Central memory CD8-positive, alpha-beta T cell (primary cell): ENCODE results near the gene ARID1B.

Source experiments
- ATAC-seq: fragments of 150-1000 bp; cut with Tn5 transposase; replicated peaks from 2 replicates; pipeline ENCODE4 v1.10.0; 2022; ENCODE audit warnings: mild to moderate bottlenecking, moderate FRiP score, moderate number of reproducible peaks; ENCODE audit not compliant: poor library complexity, severe bottlenecking; ENCODE audit errors: extremely low read depth
- DNase-seq, 2 donors: peaks; one replicate each; pipeline ENCODE4 v3.0.0; 2021; ENCODE audit warnings: low spot score in 2 of 2
- H3K27ac Mint-ChIP-seq: one replicate; pipeline ENCODE4 v1.8.0; 2022; ENCODE audit warnings: low read depth, mild to moderate bottlenecking, moderate library complexity, mixed read lengths
- H3K27me3 Mint-ChIP-seq: one replicate; pipeline ENCODE4 v1.8.0; 2022; ENCODE audit warnings: mixed read lengths
- H3K36me3 Mint-ChIP-seq: one replicate; pipeline ENCODE4 v1.8.0; 2022; ENCODE audit warnings: mild to moderate bottlenecking, moderate library complexity, mixed read lengths; ENCODE audit not compliant: insufficient read depth
- H3K4me1 Mint-ChIP-seq: one replicate; pipeline ENCODE4 v1.8.0; 2022; ENCODE audit warnings: mixed read lengths
- H3K4me3 Mint-ChIP-seq: one replicate; pipeline ENCODE4 v1.8.0; 2022; ENCODE audit warnings: mild to moderate bottlenecking, moderate library complexity, mixed read lengths
- H3K9me3 Mint-ChIP-seq: one replicate; pipeline ENCODE4 v1.8.0; 2022; ENCODE audit warnings: mixed read lengths

Gene ARID1B

DNA sequence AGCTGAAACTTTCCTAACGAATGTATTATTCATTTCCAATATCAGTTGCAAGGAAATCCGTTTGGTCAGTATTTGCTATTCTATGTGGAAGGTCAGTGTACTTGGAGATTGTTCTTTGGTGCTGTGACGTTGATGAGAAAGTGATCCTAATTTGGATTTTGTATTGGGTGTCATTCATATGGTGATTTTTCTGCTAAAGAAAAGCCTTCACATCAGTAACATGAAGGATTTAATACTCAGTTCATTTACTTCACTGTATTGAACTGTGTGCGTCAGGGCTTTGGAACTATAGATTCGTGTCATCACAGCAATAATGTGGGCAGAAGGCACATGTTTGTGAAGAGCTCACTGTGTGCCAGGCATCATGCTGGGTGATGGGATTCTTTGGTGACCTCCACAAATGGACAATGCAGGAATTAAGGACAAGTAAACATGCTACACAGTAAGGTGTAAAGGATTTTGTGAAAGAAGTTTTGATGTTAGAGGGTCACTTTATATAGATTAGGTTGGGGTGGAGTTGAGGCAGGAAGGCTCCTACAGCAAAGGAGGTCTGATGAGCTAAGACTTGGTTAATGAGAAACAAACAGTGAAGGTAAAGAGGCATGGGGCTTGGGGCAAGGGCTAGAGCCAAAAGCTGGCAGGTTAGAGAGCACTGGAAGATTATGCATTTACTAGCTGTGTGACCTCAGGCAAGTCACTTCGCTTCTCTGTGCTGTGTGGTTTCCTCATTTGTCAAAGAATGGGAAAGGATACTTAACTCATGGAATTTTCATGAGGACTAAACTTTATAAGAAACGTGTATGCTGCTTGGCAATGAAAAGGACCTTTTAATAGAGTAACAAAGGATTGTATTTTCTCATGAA lies 12.1 kb downstream of the ARID1B start:
- Mint-ChIP-seq H3K4me3 (no peak overlapping the region), H3K36me3 (peaks cover 9% of the 10 kb centered on the region), H3K27ac (no peak overlapping the region), H3K27me3 (no peaks in the 10 kb centered on the region), H3K4me1 (peaks cover 76% of the 10 kb centered on the region), H3K9me3 (no peaks in the 10 kb centered on the region)
- DNase-seq (no peak), ATAC-seq (no peak)

DNA sequence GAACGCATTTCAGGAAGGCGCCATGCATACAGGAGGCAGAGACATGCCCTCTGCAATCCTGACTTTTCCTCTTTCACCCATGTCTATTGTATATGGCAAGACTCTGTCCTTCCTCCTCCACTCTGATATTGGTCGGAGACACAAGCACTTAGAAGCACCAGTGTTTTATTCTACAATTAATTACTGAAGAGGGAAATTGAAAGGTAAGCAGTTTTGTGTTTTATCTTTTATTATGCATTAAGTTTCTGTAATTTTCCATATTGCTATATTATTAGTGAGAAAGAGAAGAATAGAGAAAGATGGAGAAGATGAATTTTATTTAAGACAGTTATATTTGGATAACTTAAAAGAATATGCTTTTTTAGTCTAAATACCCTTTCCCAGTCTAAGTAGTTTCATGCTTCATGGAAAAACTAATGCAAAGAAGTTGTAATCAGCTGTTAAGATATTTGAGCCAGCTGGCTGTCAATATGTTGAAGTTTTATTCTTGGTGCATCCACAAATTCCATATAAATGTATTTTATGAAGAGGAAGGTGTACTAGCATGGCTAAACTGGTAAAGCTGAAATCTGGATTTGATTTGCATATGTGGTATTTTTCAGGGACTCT lies 13.6 kb downstream of the ARID1B start:
- Mint-ChIP-seq H3K4me1 (peaks cover 78% of the 10 kb centered on the region), H3K4me3 (no peak overlapping the region), H3K36me3 (peaks cover 5% of the 10 kb centered on the region), H3K9me3 (no peaks in the 10 kb centered on the region), H3K27ac (peak overlapping the region; percentile 12), H3K27me3 (no peaks in the 10 kb centered on the region)
- no peak for ATAC-seq
- DNase-seq = no peak

DNA sequence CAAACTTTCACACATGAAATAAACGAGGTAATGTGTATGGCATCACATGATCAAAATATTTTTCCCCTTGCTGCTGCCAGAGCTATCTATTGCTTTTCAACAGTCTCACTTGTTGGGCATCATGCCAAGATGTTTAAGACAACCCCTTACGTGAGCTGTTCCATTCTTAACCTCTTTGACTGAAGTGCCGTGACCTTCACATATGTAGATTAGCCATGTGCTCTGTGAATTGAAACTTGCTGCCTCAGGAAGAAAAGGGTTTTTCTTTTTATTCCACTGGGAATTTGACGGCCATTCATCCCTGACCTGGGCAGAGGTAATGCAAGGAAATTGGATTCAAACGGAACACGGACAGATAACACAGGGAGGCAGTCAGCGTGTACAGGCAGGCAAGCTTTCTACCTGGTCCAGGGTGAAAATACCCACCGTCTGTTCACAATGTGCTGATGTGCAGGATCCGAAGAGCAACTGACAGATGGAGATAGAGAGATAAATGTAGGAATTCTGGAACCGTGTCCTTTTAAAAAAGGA lies 14.2 kb downstream of the ARID1B start:
- Mint-ChIP-seq H3K27ac (peak overlapping the region; percentile 12), H3K4me3 (no peak overlapping the region), H3K36me3 (peaks cover 3% of the 10 kb centered on the region), H3K4me1 (peaks cover 78% of the 10 kb centered on the region), H3K9me3 (no peaks in the 10 kb centered on the region), H3K27me3 (no peaks in the 10 kb centered on the region)
- peak; percentile 56 for ATAC-seq
- DNase-seq = no peak

DNA sequence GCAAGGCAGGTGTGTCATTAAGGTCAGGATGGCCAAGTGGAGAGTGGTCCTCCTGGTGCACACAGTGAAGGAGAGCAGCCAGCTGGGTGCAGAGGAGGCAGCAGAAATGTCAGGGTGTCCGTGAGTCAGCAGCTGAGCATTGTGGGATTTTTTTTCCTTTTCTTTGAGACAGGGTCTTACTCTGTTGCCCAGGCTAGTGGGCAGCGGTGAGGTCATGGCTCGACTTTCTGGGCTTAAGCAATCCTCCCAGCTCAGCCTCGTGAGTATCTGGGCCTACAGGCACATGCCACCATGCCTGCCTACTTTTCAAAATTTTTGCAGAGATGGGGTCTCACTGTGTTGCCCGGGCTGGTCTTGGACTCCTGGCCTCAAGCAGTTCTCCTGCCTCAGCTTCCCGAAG lies 16.0 kb downstream of the ARID1B start:
- no peak for ATAC-seq
- DNase-seq = no peak
- Mint-ChIP-seq H3K9me3 (no peaks in the 10 kb centered on the region), H3K36me3 (peaks cover 5% of the 10 kb centered on the region), H3K4me3 (no peak overlapping the region), H3K27ac (peak overlapping the region; percentile 12), H3K4me1 (peaks cover 79% of the 10 kb centered on the region), H3K27me3 (no peaks in the 10 kb centered on the region)

DNA sequence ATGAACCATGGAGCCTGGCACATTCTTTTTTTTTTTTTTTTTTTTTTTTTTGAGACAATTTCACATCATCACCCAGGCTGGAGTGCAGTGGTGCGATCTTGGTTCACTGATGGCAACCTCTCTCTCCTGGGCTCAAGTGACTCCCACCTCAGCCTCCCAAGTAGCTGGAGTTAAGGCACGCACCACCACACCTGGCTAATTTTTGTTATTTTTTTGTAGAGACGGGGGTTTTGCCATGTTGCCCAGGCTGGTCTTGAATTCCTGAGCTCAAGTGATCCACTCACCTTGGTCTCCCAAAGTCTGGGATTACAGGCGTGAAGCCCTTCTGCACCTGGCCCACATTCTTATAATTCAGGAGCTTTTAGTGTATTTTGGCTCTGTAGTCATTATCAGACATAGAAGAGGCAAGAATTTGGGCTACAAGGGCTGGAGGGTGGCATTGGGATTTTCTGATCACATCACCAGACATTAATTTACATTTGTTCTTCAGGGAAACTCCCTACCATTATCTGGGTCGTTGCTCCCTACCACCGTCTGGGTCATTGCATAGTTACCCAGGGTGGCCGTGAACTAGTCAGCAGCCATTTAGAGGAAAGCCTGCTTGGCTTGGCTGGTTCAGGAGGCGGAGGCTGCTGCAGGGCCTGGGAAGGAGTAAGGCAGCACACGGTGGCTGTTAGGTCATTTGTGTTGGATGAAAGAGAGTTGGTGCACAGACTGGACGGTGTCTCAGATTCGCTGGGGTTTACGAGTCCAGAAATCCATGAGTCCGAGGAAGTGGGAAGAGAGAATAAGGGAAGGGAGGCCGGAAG lies 17.6 kb downstream of the ARID1B start:
- Mint-ChIP-seq H3K27ac (peak overlapping the region; percentile 85), H3K36me3 (peaks cover 5% of the 10 kb centered on the region), H3K4me3 (peak overlapping the region; percentile 12), H3K27me3 (no peaks in the 10 kb centered on the region), H3K9me3 (no peaks in the 10 kb centered on the region), H3K4me1 (peaks cover 70% of the 10 kb centered on the region)
- ATAC-seq = no peak
- no peak for DNase-seq

DNA sequence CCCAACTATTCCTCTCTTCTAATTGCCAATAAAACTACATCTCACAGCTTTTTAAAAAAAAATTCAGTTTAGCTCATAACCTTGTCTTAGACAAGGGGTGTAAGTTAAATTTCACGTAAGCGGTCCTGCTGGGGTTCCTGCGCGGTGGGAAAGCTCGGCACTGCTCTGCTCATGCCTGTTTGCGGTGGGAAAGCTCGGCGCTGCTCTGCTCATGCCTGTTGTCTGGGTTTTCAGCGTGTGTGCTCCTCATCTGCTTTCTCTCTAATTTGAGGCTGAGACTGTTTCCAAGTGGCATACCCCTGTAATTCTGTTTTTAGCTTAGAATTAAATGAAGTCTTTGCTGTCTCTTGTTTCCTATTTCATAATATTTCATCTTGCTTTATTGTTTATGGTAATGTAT lies 18.6 kb downstream of the ARID1B start:
- H3K36me3 Mint-ChIP-seq = peaks cover 5% of the 10 kb centered on the region
- no peaks in the 10 kb centered on the region for H3K27me3 Mint-ChIP-seq
- H3K4me1 Mint-ChIP-seq = peaks cover 65% of the 10 kb centered on the region
- ATAC-seq (no peak), DNase-seq (no peak)
- H3K27ac Mint-ChIP-seq = peak overlapping the region; percentile 17
- H3K9me3 Mint-ChIP-seq = no peaks in the 10 kb centered on the region
- H3K4me3 Mint-ChIP-seq = no peak overlapping the region

DNA sequence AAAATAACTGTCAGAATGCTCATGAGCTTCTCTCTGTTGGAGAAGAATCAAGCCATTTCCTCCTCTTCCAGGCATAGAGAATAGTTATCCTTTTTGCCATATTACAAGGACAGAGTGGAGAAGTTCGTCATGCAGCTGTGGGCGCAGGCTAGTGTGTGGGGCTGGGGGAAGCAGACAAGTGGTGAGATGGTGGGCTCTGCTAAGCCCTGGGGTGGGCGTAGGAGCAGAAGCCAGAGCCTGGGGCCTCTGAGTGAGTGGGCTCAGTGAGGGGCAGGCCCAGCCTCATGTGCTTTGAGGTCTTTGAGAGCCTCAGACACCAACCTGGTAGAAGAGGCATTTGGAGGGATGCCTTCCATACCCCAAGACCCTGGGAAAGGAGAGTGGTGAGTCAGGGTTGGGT lies 19.4 kb downstream of the ARID1B start:
- Mint-ChIP-seq H3K4me1 (peaks cover 60% of the 10 kb centered on the region), H3K27ac (peak overlapping the region; percentile 17), H3K36me3 (peaks cover 5% of the 10 kb centered on the region), H3K27me3 (no peaks in the 10 kb centered on the region), H3K4me3 (no peak overlapping the region), H3K9me3 (no peaks in the 10 kb centered on the region)
- ATAC-seq = no peak
- DNase-seq = no peak

DNA sequence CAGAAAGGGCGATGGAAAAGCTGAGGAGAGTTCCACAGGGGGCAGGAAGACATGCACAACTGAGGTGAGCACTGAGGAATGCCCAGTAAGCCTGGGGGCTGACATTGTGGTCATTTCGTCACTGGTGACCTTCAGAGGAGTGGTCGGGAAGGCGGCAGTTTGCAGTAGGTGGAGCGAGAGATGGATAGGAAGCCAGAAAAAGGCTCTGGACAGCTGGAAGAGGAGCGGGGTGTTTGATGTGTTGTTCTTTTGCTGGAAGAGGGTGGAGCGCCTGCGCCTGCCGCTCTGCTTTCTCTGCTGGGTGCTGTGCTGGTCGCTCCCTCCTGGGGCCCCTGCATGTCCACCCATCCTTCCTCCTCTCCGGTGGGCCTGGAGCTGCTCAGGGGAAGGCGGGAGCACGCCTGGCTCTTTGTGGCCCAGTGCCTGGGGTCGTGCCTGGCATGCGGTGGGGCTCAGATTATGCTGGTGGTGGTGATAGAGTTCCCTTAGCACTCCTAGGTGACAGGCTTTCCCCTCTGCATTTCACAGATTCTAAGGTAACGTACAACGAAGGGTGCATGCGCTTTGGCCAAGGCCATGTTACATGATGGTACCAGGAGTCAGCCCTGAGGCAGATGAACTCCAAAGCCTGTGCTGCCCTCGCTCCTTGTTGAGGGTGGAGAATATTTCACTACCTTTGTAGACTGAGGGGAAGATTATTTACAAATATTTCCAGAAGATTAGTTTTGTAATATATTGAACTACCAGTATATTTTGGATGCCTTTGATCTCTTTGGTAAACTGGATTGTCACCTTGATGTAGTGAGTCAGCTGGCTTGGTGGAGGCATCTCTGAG lies 20.9 kb downstream of the ARID1B start:
- Mint-ChIP-seq H3K9me3 (no peaks in the 10 kb centered on the region), H3K27ac (no peak overlapping the region), H3K4me3 (no peak overlapping the region), H3K4me1 (peaks cover 60% of the 10 kb centered on the region), H3K27me3 (no peaks in the 10 kb centered on the region), H3K36me3 (peaks cover 5% of the 10 kb centered on the region)
- ATAC-seq (no peak), DNase-seq (no peak)

DNA sequence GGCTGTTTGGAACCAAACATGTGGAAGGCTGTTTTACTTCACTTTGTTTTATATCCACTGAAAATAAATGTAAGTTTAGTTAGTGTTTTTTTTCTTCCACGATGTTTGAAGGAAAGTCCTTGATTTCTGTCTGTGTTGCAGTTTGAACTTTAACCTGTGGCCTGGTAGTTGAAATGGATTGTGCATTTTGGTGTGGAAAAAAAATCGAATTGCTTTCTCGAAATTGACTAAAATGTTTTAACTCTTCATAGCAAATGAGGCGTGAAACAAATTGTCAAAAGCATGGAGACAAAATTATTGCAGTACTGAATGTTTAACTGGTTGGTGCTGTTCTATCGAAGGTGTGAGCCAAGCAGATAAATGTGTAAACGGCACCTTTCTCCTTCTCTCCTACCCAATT lies 24.5 kb downstream of the ARID1B start:
- Mint-ChIP-seq H3K9me3 (no peaks in the 10 kb centered on the region), H3K27ac (no peak overlapping the region), H3K27me3 (no peaks in the 10 kb centered on the region), H3K36me3 (peaks cover 4% of the 10 kb centered on the region), H3K4me3 (peak overlapping the region; percentile 40), H3K4me1 (peaks cover 64% of the 10 kb centered on the region)
- DNase-seq (no peak), ATAC-seq (no peak)

DNA sequence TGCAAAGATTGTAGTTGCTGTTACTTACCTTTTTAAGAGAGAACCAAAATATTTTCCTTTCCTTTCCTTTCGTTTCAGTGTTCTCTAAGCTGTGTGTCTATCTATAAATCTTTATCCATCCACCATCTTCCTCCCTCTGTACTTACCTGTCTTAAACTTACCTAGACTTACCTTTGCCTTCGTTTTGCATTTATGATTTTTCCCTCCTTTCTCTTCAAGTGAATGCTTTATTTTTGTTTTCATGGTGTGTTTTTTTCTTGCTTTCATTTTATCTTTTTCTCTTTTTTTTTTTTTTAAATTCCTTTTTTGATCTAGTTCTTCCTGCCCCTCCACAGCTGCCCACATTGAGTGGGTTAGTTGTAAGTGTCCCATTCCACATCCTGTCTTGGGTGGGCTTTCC lies 26.2 kb downstream of the ARID1B start:
- Mint-ChIP-seq H3K27me3 (no peaks in the 10 kb centered on the region), H3K4me1 (peaks cover 64% of the 10 kb centered on the region), H3K27ac (peak overlapping the region; percentile 44), H3K4me3 (no peak overlapping the region), H3K9me3 (no peaks in the 10 kb centered on the region), H3K36me3 (peaks cover 4% of the 10 kb centered on the region)
- ATAC-seq = no peak
- DNase-seq = no peak

DNA sequence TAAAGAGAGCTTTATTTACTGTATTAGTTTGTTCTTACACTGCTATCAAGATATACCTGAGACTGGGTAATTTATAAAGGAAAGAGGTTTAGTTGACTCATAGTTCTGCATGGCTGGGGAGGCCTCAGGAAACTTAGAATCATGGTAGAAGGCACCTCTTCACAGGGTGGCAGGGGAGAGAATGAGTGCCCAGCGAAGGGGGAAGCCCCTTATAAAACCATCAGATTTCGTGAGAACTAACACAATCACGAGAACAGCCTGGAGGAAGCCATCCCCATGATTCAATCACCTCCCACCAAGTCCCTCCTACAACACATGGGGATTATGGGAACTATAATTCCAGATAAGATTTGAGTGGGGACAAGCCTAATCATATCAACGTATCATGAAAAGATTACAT lies 27.2 kb downstream of the ARID1B start:
- Mint-ChIP-seq H3K27me3 (no peaks in the 10 kb centered on the region), H3K4me1 (peaks cover 69% of the 10 kb centered on the region), H3K36me3 (peaks cover 4% of the 10 kb centered on the region), H3K9me3 (no peaks in the 10 kb centered on the region), H3K4me3 (no peak overlapping the region), H3K27ac (peak overlapping the region; percentile 44)
- DNase-seq (no peak), ATAC-seq (no peak)

DNA sequence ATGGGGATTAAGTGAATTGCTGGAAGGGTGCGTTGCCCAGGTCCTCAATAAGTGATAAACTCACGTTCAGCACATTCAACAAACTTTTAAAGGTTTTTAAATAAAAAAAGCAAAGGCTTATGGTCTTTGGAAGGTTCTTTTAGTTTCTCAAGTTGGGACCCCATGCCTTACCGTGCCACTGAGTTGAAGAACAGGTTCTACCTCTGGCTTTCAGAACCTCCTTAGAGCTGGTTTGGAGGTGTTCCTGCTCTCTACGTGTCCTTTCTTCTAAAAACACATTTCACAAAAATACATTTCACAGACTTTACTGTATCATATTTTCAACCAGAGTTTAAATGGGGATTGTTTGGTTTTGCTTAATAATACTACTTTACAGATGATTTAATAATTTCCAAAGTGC lies 29.0 kb downstream of the ARID1B start:
- H3K27ac Mint-ChIP-seq = no peak overlapping the region
- peaks cover 5% of the 10 kb centered on the region for H3K9me3 Mint-ChIP-seq
- DNase-seq (no peak), ATAC-seq (no peak)
- peaks cover 86% of the 10 kb centered on the region for H3K4me1 Mint-ChIP-seq
- H3K27me3 Mint-ChIP-seq = no peaks in the 10 kb centered on the region
- H3K36me3 Mint-ChIP-seq = peaks cover 6% of the 10 kb centered on the region
- no peak overlapping the region for H3K4me3 Mint-ChIP-seq
